Endothelial cell of umbilical vein (primary cell): ENCODE measurements around the gene PGR. TPM values are rescaled to one million over a fixed set of nuclear protein-coding genes. Genes with fewer than 3 reads are reported as not detected.

Experiments
- BruUV-seq: library from RNA; stranded (reverse); fragments of 400-500 nt; replicated peaks from 2 replicates; lab custom pipeline; 2021; lab: Mats Ljungman, UMichigan
- CTCF ChIA-PET: fragments of 300-600, 350-600 bp; sonication (Branson Sonifier 250); formaldehyde crosslinking; loops from one replicate; lab custom pipeline; 2021; ENCODE audit warnings: antibody characterized with exemption, inconsistent platforms; lab: Charles Lee
- POLR2A ChIA-PET: fragments of 300-600, 350-600 bp; sonication (Branson Sonifier 250); formaldehyde crosslinking; loops from one replicate; lab custom pipeline; 2021; ENCODE audit warnings: antibody characterized with exemption, inconsistent platforms; lab: Charles Lee
- DNase-seq: peaks from one replicate; pipeline ENCODE4 v3.0.0-alpha.2; 2011; ENCODE audit warnings: low read depth, low spot score
- FAIRE-seq: peaks from 2 replicates; lab custom pipeline; 2011; peaks lifted over from hg19 to GRCh38; lab: Jason Lieb, UNC
- H2AFZ ChIP-seq: 2 replicates; pipeline ENCODE4 v1.6.0; 2012; ENCODE audit warnings: low read depth, low read length, control low read depth, inconsistent platforms
- H3K27ac ChIP-seq: 2 replicates; pipeline ENCODE4 v1.5.1; 2011; ENCODE audit warnings: low read depth, mild to moderate bottlenecking, control low read depth, low read length, moderate library complexity; ENCODE audit not compliant: insufficient read depth
- H3K27me3 ChIP-seq, 2 experiments: 2 replicates each; pipeline versions ENCODE4 v1.6.0 to v1.6.1; 2011; ENCODE audit warnings: low read length in 2 of 2, mixed read lengths in 1 of 2; ENCODE audit not compliant: control insufficient read depth in 2 of 2, insufficient read depth in 2 of 2
- H3K36me3 ChIP-seq, 2 experiments: 2 replicates in 1 of 2; 3 replicates in 1 of 2; pipeline ENCODE4 v1.5.1; 2011; ENCODE audit warnings: low read length in 2 of 2, mild to moderate bottlenecking in 1 of 2, moderate library complexity in 1 of 2; ENCODE audit not compliant: control insufficient read depth in 2 of 2, insufficient read depth in 2 of 2; ENCODE audit errors: extremely low read depth in 1 of 2
- H3K4me1 ChIP-seq: 3 replicates; pipeline ENCODE4 v1.5.1; 2011; ENCODE audit warnings: mild to moderate bottlenecking, low read length; ENCODE audit not compliant: control insufficient read depth, insufficient read depth; ENCODE audit errors: extremely low read depth
- H3K4me2 ChIP-seq: 2 replicates; pipeline ENCODE4 v1.6.1; 2011; ENCODE audit warnings: low read length, control low read depth, mixed read lengths; ENCODE audit not compliant: insufficient read depth
- H3K4me3 ChIP-seq, 3 experiments: fragments of 200-600 bp in 1 of 3; sonication (generic), shearing (Covaris generic) in 1 of 3; replicated peaks in 1 of 3; 2 replicates each; pipeline ENCODE4 v1.5.1; 2011 to 2016; ENCODE audit warnings: control low read depth in 3 of 3, low read length in 3 of 3, mild to moderate bottlenecking in 2 of 3, inconsistent platforms in 1 of 3, low read depth in 1 of 3, moderate library complexity in 1 of 3; ENCODE audit not compliant: insufficient read depth in 1 of 3
- H3K79me2 ChIP-seq: 2 replicates; pipeline ENCODE4 v1.6.0; 2012; ENCODE audit warnings: low read length, inconsistent platforms; ENCODE audit not compliant: control insufficient read depth, insufficient read depth
- H3K9ac ChIP-seq: replicated peaks from 2 replicates; pipeline ENCODE3; 2011; ENCODE audit warnings: low read length, control low read depth; ENCODE audit not compliant: insufficient read depth; ENCODE audit errors: extremely low read depth
- H3K9me1 ChIP-seq: replicated peaks from 3 replicates; pipeline ENCODE4 v1.6.0; 2011; ENCODE audit warnings: mild to moderate bottlenecking, low read length; ENCODE audit not compliant: control insufficient read depth, insufficient read depth; ENCODE audit errors: extremely low read depth
- H3K9me3 ChIP-seq: replicated peaks from 2 replicates; pipeline ENCODE4 v1.5.1; 2012; ENCODE audit warnings: low read length, inconsistent platforms; ENCODE audit not compliant: control insufficient read depth, insufficient read depth
- H4K20me1 ChIP-seq: replicated peaks from 2 replicates; pipeline ENCODE3; 2011; ENCODE audit warnings: mild to moderate bottlenecking, low read length; ENCODE audit not compliant: control insufficient read depth, insufficient read depth; ENCODE audit errors: extremely low read depth
- CTCF ChIP-seq, 2 donors: IDR thresholded peaks; 1 replicate in 1 of 2; 2 replicates in 1 of 2; pipeline ENCODE4 v1.5.1; 2011; ENCODE audit warnings: low read length in 2 of 2, mild to moderate bottlenecking in 2 of 2, moderate library complexity in 2 of 2, control low read depth in 1 of 2, inconsistent platforms in 1 of 2, low read depth in 1 of 2; ENCODE audit not compliant: insufficient read depth in 1 of 2; ENCODE audit errors: extremely low read depth in 1 of 2
- EZH2 ChIP-seq: IDR thresholded peaks from 2 replicates; pipeline ENCODE4 v1.6.1; 2012; ENCODE audit warnings: borderline replicate concordance, low read depth, mild to moderate bottlenecking, moderate library complexity, low read length, inconsistent platforms; ENCODE audit not compliant: severe bottlenecking
- JUN ChIP-seq: IDR thresholded peaks from 2 replicates; pipeline ENCODE4 v1.6.1; 2011; ENCODE audit warnings: borderline replicate concordance, low read depth; ENCODE audit not compliant: insufficient read length, insufficient read depth
- MAX ChIP-seq: IDR thresholded peaks from 2 replicates; pipeline ENCODE4 v1.6.1; 2011; ENCODE audit not compliant: insufficient read depth, insufficient read length
- MYC ChIP-seq: IDR thresholded peaks from one replicate; pipeline ENCODE4 v1.6.1; 2011; ENCODE audit warnings: mild to moderate bottlenecking, low read depth, low read length
- POLR2A ChIP-seq: IDR thresholded peaks from 2 replicates; pipeline ENCODE4 v1.6.1; 2012; ENCODE audit warnings: low read depth, mild to moderate bottlenecking, control low read depth, low read length
- dilution Hi-C: fragments of 300-500 bp; cut with MboI; formaldehyde crosslinking; loops from one replicate; pipeline ENCODE4 v1.15.0; 2019; ENCODE audit warnings: low sequenced_read_pairs; ENCODE audit not compliant: extremely low pct_ligation_motif_present
- intact Hi-C: fragments of 100-400 bp; cut with micrococcal nuclease; formaldehyde crosslinking; loops from one replicate; pipeline ENCODE4 v1.10.0; 2022
- polyA plus RNA-seq, 4 experiments: library from polyadenylated mRNA; depleted of rRNA in 3 of 4; stranded (reverse) in 3 of 4; unstranded in 1 of 4; fragments of >200 nt; gene quantifications; 2 replicates each; pipeline versions ENCODE4 v1.2.1 to v1.2.3, GENCODE V29; 2011 to 2012; ENCODE audit warnings: missing spikeins in 1 of 4
- total RNA-seq: library from RNA; stranded (reverse); gene quantifications from 2 replicates; pipeline ENCODE4 v1.2.3, GENCODE V29; 2021

The PGR gene
- total and polyA plus RNA-seq, 2 donors (not counting 3 experiments of a cell fraction or from before 2014, with no cell fraction given): not detected

DNA sequence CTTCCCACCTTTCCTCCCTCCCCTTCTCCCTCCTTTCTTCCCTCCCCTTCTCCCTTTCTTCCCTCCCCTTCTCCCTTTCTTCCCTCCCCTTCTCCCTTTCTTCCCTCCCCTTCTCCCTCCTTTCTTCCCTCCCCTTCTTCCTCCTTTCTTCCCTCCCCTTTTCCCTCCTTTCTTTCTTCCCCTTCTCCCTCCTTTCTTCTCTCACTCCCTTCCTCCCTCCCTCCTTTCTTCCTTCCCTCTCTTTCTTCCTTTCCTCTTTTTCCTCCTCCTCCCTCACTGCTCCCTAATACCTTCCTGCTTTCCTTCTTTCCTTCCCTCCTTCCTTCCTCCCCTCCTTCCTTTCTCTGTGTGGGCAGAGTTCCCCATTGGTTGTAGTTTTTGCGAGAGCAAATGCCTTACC lies 76.1 kb downstream of the PGR start:
- TF ChIP-seq CTCF (IDR thresholded peaks at IDR 0.05; ENCODE audit: extremely low read depth in 1 of 2, insufficient read depth in 1 of 2, low read depth in 1 of 2, low read length in 2 of 2) (no peak), POLR2A (no peak), MYC (no peak)
- DNase-seq (no peak), FAIRE-seq (no peak)
- POLR2A ChIA-PET: no interaction called here
- Histone ChIP-seq H4K20me1 (no peaks in the 10 kb centered on the region), H3K9me1 (no peaks in the 10 kb centered on the region), H3K4me3 (no peak overlapping the region), H3K9ac (no peak overlapping the region), H3K9me3 (no peaks in the 10 kb centered on the region), H3K4me1 (no peaks in the 10 kb centered on the region), H3K27me3 (no peaks in the 10 kb centered on the region), H3K36me3 (no peaks in the 10 kb centered on the region), H3K4me2 (no peak overlapping the region), H3K27ac (no peak overlapping the region), H2AFZ (no peak overlapping the region), H3K79me2 (no peaks in the 10 kb centered on the region)
- CTCF ChIA-PET: no interaction called here
- dilution Hi-C loops: no loop called here
- no TSS peak for BruUV-seq
- intact Hi-C loops: no loop called here

DNA sequence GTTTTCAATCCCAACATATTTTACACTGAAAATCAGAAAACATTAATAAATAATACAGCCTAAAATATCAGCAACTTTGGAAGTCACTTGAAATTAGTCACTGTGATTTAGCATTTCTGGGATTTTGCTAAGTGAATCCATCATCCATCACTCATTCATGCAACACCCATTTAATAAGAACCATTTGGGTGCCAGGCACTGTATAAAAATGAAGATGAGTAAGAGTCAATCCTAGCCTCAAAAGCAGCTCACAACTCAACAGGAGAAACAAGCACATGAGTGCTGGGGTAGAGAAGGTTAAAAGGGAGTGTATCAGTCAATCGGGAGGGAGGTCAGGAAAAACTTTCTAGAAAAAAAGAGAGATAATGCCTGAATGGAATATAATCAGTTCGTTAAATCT lies 77.9 kb downstream of the PGR start:
- Histone ChIP-seq H3K4me2 (no peak overlapping the region), H3K4me1 (no peaks in the 10 kb centered on the region), H3K27me3 (no peaks in the 10 kb centered on the region), H3K9me1 (no peaks in the 10 kb centered on the region), H3K9ac (no peak overlapping the region), H3K9me3 (no peaks in the 10 kb centered on the region), H4K20me1 (no peaks in the 10 kb centered on the region), H3K4me3 (no peak overlapping the region), H2AFZ (no peak overlapping the region), H3K36me3 (no peaks in the 10 kb centered on the region), H3K79me2 (no peaks in the 10 kb centered on the region), H3K27ac (no peak overlapping the region)
- intact Hi-C loops (no loop called here), dilution Hi-C loops (no loop called here)
- TF ChIP-seq EZH2 (no peak), JUN (no peak), POLR2A (no peak), MAX (no peak), CTCF (IDR thresholded peaks at IDR 0.05; ENCODE audit: extremely low read depth in 1 of 2, insufficient read depth in 1 of 2, low read depth in 1 of 2, low read length in 2 of 2) (no peak)
- FAIRE-seq (no peak), DNase-seq (no peak)
- POLR2A ChIA-PET: no interaction called here
- CTCF ChIA-PET: no interaction called here
- no TSS peak for BruUV-seq
